K562 (cell line): ENCODE results near the gene PRKCE.

Experiments
- BCOR ChIP-seq: fragments of 450-650 bp; IDR thresholded peaks from 2 replicates; pipeline ENCODE4 v1.6.1; 2016
- EZH2 ChIP-seq: IDR thresholded peaks from 2 replicates; pipeline ENCODE4 v1.6.1; 2012; ENCODE audit warnings: low read depth, mild to moderate bottlenecking, inconsistent platforms, low read length, borderline replicate concordance
- FOXK2 ChIP-seq, 2 experiments: fragments of 450-650 bp; IDR thresholded peaks in 1 of 2; conservative IDR thresholded peaks in 1 of 2; 2 replicates each; pipeline ENCODE4 v1.6.1; 2016; ENCODE audit warnings: low read depth in 2 of 2, mild to moderate bottlenecking in 1 of 2
- MCM7 ChIP-seq, 2 experiments: fragments of 450-650 bp; IDR thresholded peaks; 2 replicates each; pipeline ENCODE4 v1.6.1; 2016 to 2018
- RBFOX2 ChIP-seq: fragments of 200-400 bp; formaldehyde crosslinking; IDR thresholded peaks from 2 replicates; pipeline ENCODE4 v1.6.1; 2017; ENCODE audit warnings: low read depth, mild to moderate bottlenecking, low read length, moderate library complexity
- SETDB1 ChIP-seq: IDR thresholded peaks from one replicate; pipeline ENCODE4 v1.6.1; 2012; ENCODE audit warnings: low read length, control low read depth, inconsistent platforms
- SREBF2 ChIP-seq: sonication (generic); formaldehyde crosslinking; IDR thresholded peaks from 2 replicates; pipeline ENCODE4 v1.4.0; 2020; ENCODE audit warnings: mild to moderate bottlenecking, missing genetic modification reagents

DNA sequence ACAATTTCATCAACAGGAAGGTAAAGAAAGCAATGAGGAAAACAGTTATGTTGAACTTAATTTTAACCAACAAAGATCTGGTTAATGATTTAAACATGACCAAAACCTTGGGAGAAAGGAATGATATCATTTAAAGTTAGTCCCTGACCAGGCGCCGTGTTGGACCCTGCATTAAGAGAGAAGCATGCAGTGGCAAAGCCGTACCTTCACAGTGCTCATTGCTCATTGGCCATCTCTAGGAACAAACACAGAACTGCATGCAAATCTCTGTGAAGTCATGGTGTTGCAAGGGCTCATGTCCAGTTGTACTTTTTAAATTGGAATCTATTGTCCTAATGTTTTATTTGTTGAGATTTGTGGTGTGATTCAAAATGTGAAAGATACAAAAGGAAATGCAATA lies 28.4 kb upstream of the PRKCE start:
- no peak for TF ChIP-seq FOXK2 (conservative IDR thresholded peaks at IDR 0.05 in 1 of 2, IDR thresholded peaks at IDR 0.05 in 1 of 2; ENCODE audit: low read depth in 2 of 2)
- no peak for TF ChIP-seq EZH2
- TF ChIP-seq RBFOX2 = no peak
- no peak for TF ChIP-seq BCOR
- no peak for TF ChIP-seq SREBF2
- no peak for TF ChIP-seq MCM7 (IDR thresholded peaks at IDR 0.05)
- no peak for TF ChIP-seq SETDB1
